GM12878 (cell line): ENCODE data around the gene ASRGL1. TPM values are rescaled to one million over a fixed set of nuclear protein-coding genes. Genes with fewer than 3 reads are reported as not detected.
A peak's percentile ranks its signal among the peaks of the same experiment; 100 is the strongest.
"Not testable (repeated sequence)": the region's sequence is repeated elsewhere in the genome, so short reads cannot be mapped to it uniquely, and the experiment has no call there.

Source experiments
- ATAC-seq: fragments of 200-7000 bp; cut with Tn5 transposase; 3 replicates; pipeline ENCODE4 v1.9.1; 2020; ENCODE audit warnings: mild to moderate bottlenecking, moderate library complexity
- BruUV-seq: library from RNA; stranded (reverse); fragments of 400-500 nt; replicated peaks from 2 replicates; lab custom pipeline; 2021; lab: Mats Ljungman, UMichigan
- CTCF ChIA-PET: fragments of 300-600 bp; sonication (Branson Sonifier 250); formaldehyde crosslinking; extraction: SDS; loops from one replicate; lab custom pipeline; 2021; ENCODE audit warnings: inconsistent platforms; lab: Yijun Ruan, JAX
- POLR2A ChIA-PET: fragments of 350-600 bp; formaldehyde crosslinking; extraction: SDS; loops from one replicate; lab custom pipeline; 2021; ENCODE audit warnings: inconsistent platforms; lab: Charles Lee
- RAD21 ChIA-PET: fragments of 300-600 bp; sonication (Branson Sonifier 250); formaldehyde crosslinking; loops from one replicate; lab custom pipeline; 2023; ENCODE audit warnings: antibody characterized with exemption; ENCODE audit not compliant: unreplicated experiment; lab: Charles Lee
- SMC1A ChIA-PET: fragments of 300-600 bp; sonication (Branson Sonifier 250); formaldehyde crosslinking; loops from one replicate; lab custom pipeline; 2023; ENCODE audit not compliant: unreplicated experiment, uncharacterized antibody; lab: Charles Lee
- DNase-seq: peaks from one replicate; pipeline ENCODE4 v3.0.0-alpha.2; 2011; ENCODE audit warnings: low read depth, low spot score
- FAIRE-seq: peaks from 3 replicates; lab custom pipeline; 2011; peaks lifted over from hg19 to GRCh38; lab: Jason Lieb, UNC
- H2AFZ ChIP-seq: 2 replicates; pipeline ENCODE4 v1.6.0; 2011; ENCODE audit warnings: low read depth, low read length, control low read depth; ENCODE audit not compliant: control insufficient read depth
- H3K27ac ChIP-seq: 2 replicates; pipeline ENCODE4 v1.5.1; 2011; ENCODE audit warnings: control low read depth; ENCODE audit not compliant: control insufficient read depth, insufficient read depth
- H3K27me3 ChIP-seq, 2 experiments: replicated peaks in 1 of 2; 2 replicates each; pipeline versions ENCODE4 v1.6.0 to v1.6.1; 2011; ENCODE audit warnings: low read length in 1 of 2; ENCODE audit not compliant: control insufficient read depth in 2 of 2, insufficient read depth in 2 of 2
- H3K36me3 ChIP-seq, 2 experiments: 2 replicates each; pipeline ENCODE4 v1.5.1; 2011; ENCODE audit warnings: low read length in 1 of 2; ENCODE audit not compliant: control insufficient read depth in 2 of 2, insufficient read depth in 2 of 2
- H3K4me1 ChIP-seq: 2 replicates; pipeline ENCODE4 v1.6.1; 2011; ENCODE audit warnings: mild to moderate bottlenecking, low read length, moderate library complexity, mixed read lengths; ENCODE audit not compliant: control insufficient read depth, insufficient read depth
- H3K4me2 ChIP-seq: 2 replicates; pipeline ENCODE4 v1.6.0; 2011; ENCODE audit warnings: control low read depth; ENCODE audit not compliant: control insufficient read depth, insufficient read depth
- H3K4me3 ChIP-seq: fragments of 200-600 bp; sonication (generic); 2 replicates; pipeline ENCODE4 v1.5.1; 2016
- H3K79me2 ChIP-seq: 2 replicates; pipeline ENCODE4 v1.6.0; 2011; ENCODE audit warnings: low read length; ENCODE audit not compliant: control insufficient read depth, insufficient read depth
- H3K9ac ChIP-seq: 2 replicates; pipeline ENCODE4 v1.8.0; 2011; ENCODE audit warnings: low read length, control low read depth, mixed read lengths; ENCODE audit not compliant: control insufficient read depth, insufficient read depth
- H3K9me3 ChIP-seq: replicated peaks from 3 replicates; pipeline ENCODE4 v1.5.1; 2011; ENCODE audit warnings: mild to moderate bottlenecking, low read length; ENCODE audit not compliant: control insufficient read depth, insufficient read depth
- H4K20me1 ChIP-seq: 2 replicates; pipeline ENCODE4 v1.6.0; 2011; ENCODE audit not compliant: control insufficient read depth, insufficient read depth
- CTCF ChIP-seq, 3 experiments: IDR thresholded peaks in 2 of 3; conservative IDR thresholded peaks in 1 of 3; 2 replicates each; pipeline ENCODE4 v1.5.1; 2011; ENCODE audit warnings: low read depth in 3 of 3, low read length in 3 of 3, mild to moderate bottlenecking in 3 of 3, control low read depth in 2 of 3, moderate library complexity in 2 of 3, inconsistent platforms in 1 of 3, mixed read lengths in 1 of 3; ENCODE audit not compliant: control insufficient read depth in 2 of 3, insufficient read depth in 1 of 3; ENCODE audit errors: extremely low read depth in 1 of 3
- RAD21 ChIP-seq: IDR thresholded peaks from 2 replicates; pipeline ENCODE4 v1.6.1; 2011; ENCODE audit warnings: mild to moderate bottlenecking, low read depth, low read length, moderate library complexity; ENCODE audit not compliant: insufficient read depth
- SMC3 ChIP-seq: IDR thresholded peaks from 2 replicates; pipeline ENCODE4 v1.6.1; 2011; ENCODE audit warnings: low read length, improper control_type of control experiment, borderline replicate concordance
- WRNIP1 ChIP-seq: IDR thresholded peaks from 2 replicates; pipeline ENCODE4 v1.6.1; 2011; ENCODE audit warnings: low read depth, low read length, improper control_type of control experiment, borderline replicate concordance
- WGBS: methylation state at CpG from one replicate; pipeline ENCODE4 v1.1.6; 2016; ENCODE audit warnings: low lambda C conversion rate; ENCODE audit not compliant: insufficient replicate concordance, insufficient coverage; ENCODE audit errors: missing lambda C conversion rate; 5-methylcytosine and 5-hydroxymethylcytosine counted together
- in situ Hi-C: fragments of 300-500 bp; cut with MboI; formaldehyde crosslinking; loops from 9 replicates; pipeline ENCODE4 v1.14.3; 2018; ENCODE audit warnings: mixed read lengths
- intact Hi-C: fragments of 100-400 bp; cut with micrococcal nuclease; formaldehyde crosslinking; loops from one replicate; pipeline ENCODE4 v1.14.2; 2022; ENCODE audit not compliant: unreplicated experiment
- polyA plus RNA-seq, 11 experiments: library from polyadenylated mRNA; depleted of rRNA in 4 of 11; unstranded in 6 of 11; stranded (reverse) in 5 of 11; fragments of >200 nt; fragmentation: Nextera tagmentation in 4 of 11; fragmentation: Illumina TruSeq in 1 of 11; extraction: Ambion mirVana in 4 of 11; extraction: Trizol in 1 of 11; gene quantifications; 1 replicate in 1 of 11; 2 replicates in 10 of 11; pipeline versions ENCODE4 v1.2.1 to v1.2.3, GENCODE V29; 2011 to 2016; ENCODE audit warnings: inconsistent platforms in 2 of 11, missing spikeins in 2 of 11, low read depth in 1 of 11
- total RNA-seq, 4 experiments: library from RNA; depleted of rRNA in 3 of 4; stranded (reverse); fragments of >200 nt in 3 of 4; fragmentation: Illumina TruSeq in 1 of 4; extraction: Trizol in 1 of 4; gene quantifications; 2 replicates each; pipeline versions ENCODE4 v1.2.1 to v1.2.3, GENCODE V29; 2013 to 2021

Gene ASRGL1
- total and polyA plus RNA-seq, 10 of the 15 experiments (the other 5 are each of a cell fraction or from before 2014, with no cell fraction given) = 0.97 to 24.5 (median 4.8) TPM

GRCh38 chr11:62324731-62325556, 12.3 kb upstream of the ASRGL1 start:
- DNase-seq = no peak
- SMC1A ChIA-PET = interaction anchor here (0.6 kb wide), 1 partner anchor 113 kb away, joined by 3 read pairs; no protein-coding TSS in a partner anchor

GRCh38 chr11:62325781-62326180, 11.5 kb upstream of the ASRGL1 start:
- BruUV-seq, H3K27me3 ChIP-seq, H4K20me1 ChIP-seq, H3K4me3 ChIP-seq, H3K79me2 ChIP-seq, H3K9ac ChIP-seq, POLR2A ChIA-PET, ATAC-seq, SMC1A ChIA-PET, DNase-seq, H3K9me3 ChIP-seq, H3K27ac ChIP-seq, H3K36me3 ChIP-seq, FAIRE-seq, RAD21 ChIA-PET, H2AFZ ChIP-seq, in situ Hi-C loops, H3K4me1 ChIP-seq, H3K4me2 ChIP-seq: not testable (repeated sequence)
- WGBS = 44% methylated on average over 5 of the region's 5 CpGs
- intact Hi-C loops = loop anchor here (5.0 kb wide), 1 partner anchor 108 kb away; no protein-coding TSS in a partner anchor
- CTCF ChIA-PET = interaction anchor here (1.0 kb wide), 1 partner anchor 15 kb away, joined by 3 read pairs; no protein-coding TSS in a partner anchor

More at GRCh38 chr11:62324731-62325556, 12.3 kb upstream of the ASRGL1 start:
- 47% methylated on average over 18 of the region's 18 CpGs for WGBS
- H3K36me3 ChIP-seq = no peaks in the 10 kb centered on the region
- no peaks in the 10 kb centered on the region; a peak in 2 of 4 replicates for H3K27me3 ChIP-seq
- H4K20me1 ChIP-seq = 0 out of 2 replicates have a peak, but pooled peaks cover 2% of the 10 kb centered on the region
- H3K9ac ChIP-seq = no peak overlapping the region
- H2AFZ ChIP-seq = no peak overlapping the region
- no peak overlapping the region for H3K4me3 ChIP-seq
- RAD21 ChIA-PET = no interaction called here
- no peaks in the 10 kb centered on the region for H3K4me1 ChIP-seq
- ATAC-seq = peak; percentile 94
- H3K4me2 ChIP-seq = no peak overlapping the region
- no peaks in the 10 kb centered on the region for H3K79me2 ChIP-seq
- POLR2A ChIA-PET = no interaction called here
- BruUV-seq = no TSS peak
- in situ Hi-C loops (no loop called here), intact Hi-C loops (loop anchor here (5.0 kb wide), 1 partner anchor 108 kb away; no protein-coding TSS in a partner anchor)
- no peak overlapping the region for H3K27ac ChIP-seq
- CTCF ChIA-PET = no interaction called here
- no peaks in the 10 kb centered on the region for H3K9me3 ChIP-seq
- no peak for FAIRE-seq
- TF ChIP-seq SMC3 (peak; percentile 32; the same call in 1 of the 2 replicates), RAD21 (peak; percentile 57), CTCF (IDR thresholded peaks at IDR 0.05 in 2 of 3, conservative IDR thresholded peaks at IDR 0.05 in 1 of 3; ENCODE audit: control insufficient read depth in 2 of 3, extremely low read depth in 1 of 3, insufficient read depth in 1 of 3, low read depth in 3 of 3, low read length in 3 of 3) (peak; percentile 69 to 75 (median 72)), WRNIP1 (no peak)

- FAIRE-seq, H3K79me2 ChIP-seq, H3K4me1 ChIP-seq, ATAC-seq, H3K27ac ChIP-seq, BruUV-seq, H3K4me2 ChIP-seq, H2AFZ ChIP-seq, H4K20me1 ChIP-seq, H3K27me3 ChIP-seq, H3K4me3 ChIP-seq, CTCF ChIA-PET, POLR2A ChIA-PET, H3K9ac ChIP-seq, H3K9me3 ChIP-seq, DNase-seq, H3K36me3 ChIP-seq, RAD21 ChIA-PET, SMC1A ChIA-PET, in situ Hi-C loops: not testable (repeated sequence)
- intact Hi-C loops = loop anchor here (5.0 kb wide), 1 partner anchor 109 kb away; no protein-coding TSS in a partner anchor
- WGBS = 33% methylated on average over 6 of the region's 6 CpGs
Observed at GRCh38 chr11:62326719-62327118, 10.5 kb upstream of the ASRGL1 start.
